ENCODE results near the gene STOML1. TPM values are rescaled to one million over a fixed set of nuclear protein-coding genes. Genes with fewer than 3 reads are reported as not detected.
A peak's percentile ranks its signal among the peaks of the same experiment; 100 is the strongest.
"Not testable (repeated sequence)": the region's sequence is repeated elsewhere in the genome, so short reads cannot be mapped to it uniquely, and the experiment has no call there.

The STOML1 gene
- total RNA-seq, 1 experiment from 2014 or later: 20.4 TPM

DNA sequence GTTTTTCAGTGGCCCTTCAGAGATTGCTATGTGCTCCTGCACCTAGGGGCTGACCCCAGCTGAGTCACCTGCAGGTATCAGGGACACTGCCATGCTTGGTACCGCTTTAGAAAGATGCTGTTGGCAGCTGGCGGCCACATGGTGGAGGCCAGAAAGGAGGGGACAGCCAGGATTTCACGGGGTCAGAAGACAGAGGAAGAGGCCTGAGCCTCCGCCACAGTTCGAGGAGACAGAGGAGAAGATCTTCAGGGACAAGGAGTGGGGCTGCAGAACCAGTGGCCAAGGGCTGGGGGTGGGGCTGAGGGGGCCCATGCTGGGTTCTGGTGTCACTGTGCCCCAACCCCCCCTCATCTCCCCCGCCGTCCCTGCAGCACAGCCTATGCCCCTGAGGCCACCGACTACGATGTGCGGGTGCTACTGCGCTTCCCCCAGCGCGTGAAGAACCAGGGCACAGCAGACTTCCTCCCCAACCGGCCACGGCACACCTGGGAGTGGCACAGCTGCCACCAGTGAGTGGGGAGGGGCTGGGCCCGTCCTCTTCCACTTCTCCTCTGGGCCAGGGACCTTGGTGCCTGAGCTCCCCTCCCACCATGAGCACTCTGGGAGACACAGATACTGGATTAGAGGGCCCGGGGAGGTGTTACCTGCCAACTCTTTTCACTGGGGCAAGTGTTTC, 45.9 kb downstream of the STOML1 start:
- DNase-seq (ENCODE audit: low read depth): no peak

DNA sequence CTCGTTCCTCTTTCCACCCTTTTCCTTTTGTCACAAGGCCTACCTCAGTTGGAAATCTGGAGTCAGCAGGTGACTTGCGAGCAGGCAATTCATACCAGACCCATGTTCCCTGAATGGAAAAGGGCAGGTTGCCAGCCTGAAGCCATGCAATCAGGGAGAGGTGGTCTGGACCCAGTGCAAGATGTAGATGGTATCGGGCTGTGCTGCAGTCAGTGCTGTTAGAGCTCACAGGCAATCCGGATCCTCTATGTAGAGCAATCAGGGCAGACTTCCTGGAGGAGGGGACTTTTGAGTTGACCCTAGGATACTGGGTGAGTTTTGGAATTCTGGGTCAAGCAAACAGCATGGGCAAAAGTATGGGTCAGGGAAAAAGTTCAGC, 47.0 kb downstream of the STOML1 start:
- DNase-seq (ENCODE audit: low read depth): no peak

DNA sequence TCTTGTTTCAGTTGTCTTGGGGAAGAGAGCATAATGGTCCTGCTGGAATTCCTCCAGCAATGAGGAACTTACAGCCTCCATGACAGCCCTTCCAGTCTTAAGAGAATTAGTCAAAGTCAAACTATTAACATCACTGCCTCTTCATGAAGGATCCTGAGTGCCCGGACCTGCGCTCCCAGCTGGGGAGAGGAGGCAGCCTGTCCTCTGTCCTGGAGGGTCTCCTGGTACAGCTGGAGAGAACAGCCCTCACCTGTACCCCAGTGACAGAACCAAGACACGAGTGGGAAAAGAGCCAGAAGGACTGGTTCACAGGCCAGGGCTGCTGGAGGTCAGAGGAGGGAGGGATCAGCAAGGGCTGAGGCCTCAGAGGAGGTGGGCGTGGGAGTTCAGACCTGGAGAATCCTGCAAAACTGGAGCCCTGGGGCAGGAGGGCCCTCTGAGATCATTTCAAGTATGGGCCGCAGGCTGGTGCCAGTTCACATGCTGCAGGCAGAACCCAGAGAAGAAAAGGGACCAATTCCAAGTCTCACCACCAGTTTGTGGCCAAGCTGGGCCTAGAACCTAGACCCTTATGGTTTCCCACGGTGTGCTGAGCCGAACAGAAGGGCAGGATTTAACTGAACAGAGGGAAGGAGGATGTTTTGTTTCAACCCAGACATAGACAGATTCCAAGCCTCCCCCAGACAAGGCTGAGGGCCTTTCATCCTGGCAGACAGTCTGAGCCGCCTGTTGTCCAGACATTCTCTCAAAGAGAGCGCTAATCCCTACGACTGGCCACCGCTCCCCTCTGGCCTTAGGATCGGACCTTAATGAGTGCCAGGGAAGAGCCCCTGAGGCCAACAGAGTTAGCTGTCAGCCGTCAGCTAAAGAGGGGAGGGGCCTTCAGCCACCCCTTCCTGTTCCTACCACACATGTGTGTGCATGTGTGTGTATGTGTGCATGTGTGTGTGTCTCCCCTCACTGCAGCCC, 47.6 kb downstream of the STOML1 start:
- DNase-seq (ENCODE audit: low read depth): no peak

DNA sequence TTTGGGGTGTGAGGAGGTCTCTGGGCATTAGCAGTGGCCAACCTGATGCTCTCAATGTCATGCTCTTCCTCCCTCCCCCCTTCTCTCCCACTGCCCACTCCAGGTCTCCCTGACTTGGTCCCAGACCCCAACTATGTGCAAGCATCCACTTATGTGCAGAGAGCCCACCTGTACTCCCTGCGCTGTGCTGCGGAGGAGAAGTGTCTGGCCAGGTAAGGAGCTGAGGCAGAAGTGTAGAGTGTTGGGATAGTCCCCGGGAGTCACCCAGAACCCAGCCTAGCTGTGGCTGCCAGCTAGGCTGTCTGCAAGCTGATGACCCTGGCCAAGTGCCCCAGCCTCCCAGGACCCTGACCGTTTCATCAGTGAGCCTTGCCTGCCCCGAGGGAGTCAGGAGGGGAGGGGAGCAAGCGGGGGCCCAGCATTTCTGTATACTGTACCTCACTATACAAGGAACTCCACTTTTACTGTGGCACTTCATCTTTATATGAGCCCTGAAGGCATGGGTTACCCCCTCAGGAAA, 49.3 kb downstream of the STOML1 start:
- DNase-seq (ENCODE audit: low read depth): no peak

DNA sequence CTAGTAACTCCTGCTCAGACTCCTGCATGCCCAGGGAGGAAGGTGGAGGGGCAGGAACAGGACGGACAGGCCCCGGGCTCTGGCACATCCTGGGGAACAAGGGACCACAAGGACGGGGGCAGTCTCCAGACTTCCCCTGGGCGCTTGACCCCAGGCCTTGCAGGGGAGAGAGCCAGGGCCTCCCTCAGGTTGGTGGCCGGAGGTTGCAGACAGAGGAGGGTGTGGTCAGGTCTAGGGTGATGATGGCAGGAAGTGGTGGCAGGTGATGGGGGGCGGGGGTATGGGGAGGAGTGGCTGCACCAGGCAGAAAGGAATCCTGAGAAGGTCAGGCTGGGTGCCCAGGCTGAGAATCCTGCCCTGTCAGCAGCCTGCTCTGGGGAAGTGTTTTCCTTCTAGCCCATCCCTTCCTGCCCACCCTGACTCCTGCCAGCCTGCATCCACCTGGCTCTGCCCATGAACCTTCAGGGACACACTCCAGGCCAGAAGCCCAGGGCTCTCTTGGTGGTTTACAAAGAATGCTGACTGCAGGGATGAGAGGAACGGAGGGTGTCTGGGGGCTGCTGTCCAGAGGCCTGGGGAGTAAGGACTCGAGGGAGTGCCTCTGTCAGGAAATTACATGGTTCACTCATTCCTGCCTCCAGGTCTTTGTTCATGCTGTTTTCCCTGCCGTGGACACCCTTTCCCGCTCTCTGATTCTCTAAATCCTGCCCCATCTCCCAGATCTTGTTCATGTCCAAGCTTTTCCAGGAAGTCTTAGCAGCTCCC, 50.0 kb downstream of the STOML1 start:
- no peak for DNase-seq (ENCODE audit: low read depth)

DNA sequence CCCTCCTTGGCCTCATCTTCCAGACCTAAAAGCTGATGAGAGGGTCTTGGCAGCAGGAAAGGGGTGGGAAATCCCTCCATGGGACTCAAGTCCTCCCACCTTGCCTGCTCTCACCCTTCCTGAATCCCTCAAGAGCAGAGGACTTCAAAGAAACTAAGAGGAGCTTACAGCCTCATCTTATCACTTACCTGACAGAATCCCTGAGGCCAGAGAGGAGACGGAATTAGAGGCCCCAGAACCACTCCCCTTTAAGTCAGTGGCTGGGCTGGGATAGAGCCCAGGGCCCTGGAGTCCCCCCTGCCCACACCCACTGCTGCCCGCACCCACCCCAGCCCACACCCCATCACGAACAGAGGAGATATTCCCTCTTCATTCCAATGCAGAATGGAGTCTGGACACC, 50.6 kb downstream of the STOML1 start:
- DNase-seq (ENCODE audit: low read depth): no peak

DNA sequence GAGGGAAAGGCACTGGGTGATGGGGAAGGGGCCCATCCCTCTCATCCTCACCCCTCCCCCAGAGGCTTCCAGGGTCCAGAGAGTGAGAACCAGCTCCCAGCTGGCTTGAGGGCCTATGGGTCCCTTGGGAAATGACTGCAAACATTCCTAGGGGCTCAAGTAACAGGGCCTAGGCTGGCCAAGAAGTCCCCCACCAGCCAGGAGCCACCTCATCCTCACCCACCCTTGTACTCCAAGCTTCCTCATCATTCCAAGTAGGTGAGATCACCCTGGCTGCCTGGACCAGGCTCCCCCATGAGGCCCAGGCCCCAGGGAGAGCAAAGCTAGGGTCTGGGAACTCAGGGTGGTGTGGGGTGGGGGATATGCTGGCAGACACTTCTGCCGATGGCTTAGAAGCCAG, 51.1 kb downstream of the STOML1 start:
- peak; percentile 56 for DNase-seq (ENCODE audit: low read depth)

DNA sequence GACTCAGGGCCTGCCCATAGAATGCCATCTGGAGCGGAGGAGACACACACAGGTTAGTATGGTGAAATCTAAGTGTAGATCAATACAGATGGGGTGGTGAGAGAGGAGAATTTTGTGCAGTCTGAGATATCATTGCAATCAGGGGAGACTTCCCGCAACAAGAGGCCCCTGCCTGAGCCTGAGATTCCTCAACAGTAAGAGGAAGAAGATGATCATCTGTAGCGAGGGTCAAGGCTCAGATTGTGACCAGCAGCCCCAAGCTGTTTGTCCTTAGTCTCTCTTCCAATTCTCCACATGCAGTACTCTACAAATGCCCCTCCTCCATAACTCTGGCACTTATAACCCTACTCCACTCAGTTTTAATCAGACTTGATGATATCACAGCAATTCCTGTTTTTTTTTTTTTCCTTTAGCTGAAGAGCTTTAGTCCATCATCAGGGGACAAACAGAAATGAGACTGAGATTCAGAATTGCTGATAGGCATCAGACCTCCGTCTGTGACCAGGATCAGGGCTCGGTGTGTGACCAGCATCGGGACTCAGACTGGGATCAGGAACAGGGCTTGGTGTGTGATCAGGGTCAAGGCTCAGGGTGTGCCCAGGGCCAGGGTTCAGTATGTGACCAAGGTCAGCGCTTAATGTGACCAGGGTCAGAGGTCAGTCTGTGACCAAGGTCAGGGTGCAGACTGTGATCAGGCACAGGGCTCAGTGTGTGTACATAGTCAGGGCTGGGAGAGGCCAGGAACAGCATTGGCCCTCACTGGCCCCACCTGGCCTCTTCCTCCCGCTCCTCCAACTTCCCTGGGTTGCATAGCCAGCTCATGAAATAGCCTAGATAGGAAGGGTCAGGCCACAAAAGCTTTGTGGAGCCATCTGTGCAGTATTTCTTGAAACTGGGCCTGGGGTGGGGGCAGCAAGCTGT, 51.8 kb downstream of the STOML1 start:
- DNase-seq (ENCODE audit: low read depth): no peak

DNA sequence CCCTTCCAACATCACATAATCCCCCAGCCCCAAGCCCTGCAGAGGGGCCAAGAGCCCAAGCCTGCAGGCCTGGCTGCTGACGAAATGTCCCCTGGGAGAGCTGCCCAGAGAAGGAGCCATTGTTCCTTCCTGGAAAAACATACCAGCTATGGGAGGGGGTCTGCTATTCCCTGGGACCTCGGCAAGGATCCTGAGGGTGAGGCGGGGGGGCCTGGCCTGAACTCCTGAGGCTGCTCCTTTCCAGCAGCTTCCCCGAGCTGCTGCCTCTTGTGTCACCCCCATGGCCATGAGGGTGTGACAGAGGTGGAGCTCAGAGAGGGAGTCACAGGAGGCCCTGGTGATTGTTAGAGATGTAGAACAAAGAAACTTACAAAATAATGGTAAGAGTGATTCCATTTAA, 53.0 kb downstream of the STOML1 start:
- no peak for DNase-seq (ENCODE audit: low read depth)

DNA sequence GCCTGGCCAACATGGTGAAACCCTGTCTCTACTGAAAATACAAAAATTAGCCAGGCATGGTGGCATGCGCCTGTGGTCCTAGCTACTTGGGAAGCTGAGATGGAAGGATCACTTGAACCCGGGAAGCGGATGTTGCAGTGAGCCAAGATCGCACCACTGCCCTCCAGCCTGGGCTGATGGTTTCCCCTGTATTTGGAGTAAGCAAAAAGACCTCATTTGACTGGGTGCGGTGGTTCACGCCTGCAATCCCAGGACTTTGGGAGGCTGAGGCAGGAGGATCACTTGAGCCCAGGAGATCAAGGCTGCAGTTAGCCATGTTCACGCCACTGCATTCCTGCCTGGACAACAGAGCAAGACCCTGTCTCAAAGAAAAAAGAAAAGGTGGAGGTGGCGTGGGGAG, 53.6 kb downstream of the STOML1 start:
- not testable (repeated sequence) for DNase-seq (ENCODE audit: low read depth)

DNA sequence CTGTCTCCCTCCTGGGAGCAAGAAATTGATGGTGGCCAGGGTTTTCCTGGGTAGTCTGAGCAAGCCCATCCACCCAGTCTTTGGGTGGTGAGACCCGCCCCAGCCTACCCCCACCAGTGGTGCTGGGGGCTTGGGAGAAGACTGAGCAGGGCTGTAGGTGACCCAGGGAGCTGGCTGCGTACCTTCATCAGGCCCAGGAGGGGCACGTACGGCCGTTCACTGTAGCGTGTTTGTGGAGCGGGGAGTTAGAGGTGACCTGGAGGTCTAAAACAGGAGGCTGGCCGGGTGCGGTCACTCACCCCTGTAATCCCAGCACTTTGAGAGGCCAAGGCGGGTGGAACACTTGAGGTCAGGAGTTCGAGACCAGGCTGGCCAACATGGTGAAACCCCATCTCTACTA, 54.4 kb downstream of the STOML1 start:
- no peak for DNase-seq (ENCODE audit: low read depth)

DNA sequence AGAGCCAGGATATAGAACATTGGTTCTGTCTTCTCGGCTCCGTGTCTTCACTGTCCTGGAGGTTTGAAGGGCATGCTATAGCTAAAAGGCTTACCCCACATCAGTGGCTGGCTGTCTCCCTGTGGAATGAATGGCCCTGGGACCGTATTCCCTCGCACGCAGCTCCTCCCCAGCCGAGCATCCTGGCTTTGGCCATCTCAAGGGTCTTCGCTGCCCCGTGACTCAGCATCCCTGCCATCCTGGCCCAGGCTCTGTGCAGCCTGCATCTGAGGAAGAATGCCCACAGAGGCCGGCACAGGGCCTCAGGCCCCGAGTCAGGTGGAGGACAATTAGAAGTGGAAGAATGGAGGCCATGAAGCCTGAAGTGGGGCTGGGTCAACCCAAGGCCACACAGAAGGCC, 54.8 kb downstream of the STOML1 start:
- no peak for DNase-seq (ENCODE audit: low read depth)

DNA sequence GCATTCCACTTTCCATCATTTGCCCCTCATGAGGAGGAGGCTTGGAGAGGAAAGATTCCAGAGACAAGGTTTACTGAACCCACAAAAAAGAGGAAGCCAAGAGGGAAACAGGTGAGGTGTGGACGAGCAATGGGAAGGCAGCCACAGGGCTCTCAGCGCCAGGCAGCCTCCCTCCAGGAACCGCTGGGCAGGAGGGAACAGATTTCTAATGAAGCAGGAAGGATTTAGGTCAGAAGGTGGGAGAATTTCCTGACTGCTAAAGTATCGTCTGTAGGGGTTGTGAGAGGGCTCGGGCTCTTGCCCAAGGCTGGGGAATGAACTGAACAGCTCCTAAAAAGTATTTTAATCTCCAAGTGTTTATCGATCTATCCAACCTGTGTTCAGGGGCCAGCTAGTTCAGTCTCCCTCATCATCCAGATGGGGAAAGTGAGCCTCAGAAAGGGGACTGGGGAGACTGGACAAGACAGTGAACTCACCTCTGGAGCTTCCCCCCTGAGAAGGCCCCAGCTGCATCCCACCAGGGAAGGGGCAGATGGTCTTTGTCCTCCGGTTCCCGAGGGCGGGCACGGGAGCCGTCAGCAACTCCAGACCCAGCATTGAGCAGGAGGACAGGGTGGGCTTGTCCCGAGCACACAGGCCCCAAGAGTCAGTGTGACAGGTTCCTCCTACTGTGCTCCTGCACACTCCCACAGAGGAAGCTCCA, 55.4 kb downstream of the STOML1 start:
- DNase-seq (ENCODE audit: low read depth): no peak

DNA sequence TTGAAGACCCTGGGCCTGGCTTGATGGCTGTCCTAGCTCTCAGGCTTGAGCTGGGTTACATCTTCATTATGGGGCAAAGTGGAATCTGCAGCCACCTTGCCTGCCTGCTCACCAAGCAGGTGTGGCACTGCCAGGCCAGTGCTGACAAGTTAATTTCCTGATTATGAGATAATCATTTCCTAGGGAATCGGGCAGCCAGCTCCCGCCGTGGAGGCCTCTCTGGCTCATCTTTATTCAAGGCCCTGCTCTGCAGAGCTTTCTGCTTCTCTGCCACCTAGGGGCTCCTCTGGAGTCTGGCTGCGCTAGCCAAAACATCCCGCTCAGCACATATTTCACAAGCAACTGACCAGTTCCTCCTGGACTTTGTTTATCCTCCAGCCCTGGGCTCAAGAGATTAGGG, 55.9 kb downstream of the STOML1 start:
- DNase-seq (ENCODE audit: low read depth): no peak

DNA sequence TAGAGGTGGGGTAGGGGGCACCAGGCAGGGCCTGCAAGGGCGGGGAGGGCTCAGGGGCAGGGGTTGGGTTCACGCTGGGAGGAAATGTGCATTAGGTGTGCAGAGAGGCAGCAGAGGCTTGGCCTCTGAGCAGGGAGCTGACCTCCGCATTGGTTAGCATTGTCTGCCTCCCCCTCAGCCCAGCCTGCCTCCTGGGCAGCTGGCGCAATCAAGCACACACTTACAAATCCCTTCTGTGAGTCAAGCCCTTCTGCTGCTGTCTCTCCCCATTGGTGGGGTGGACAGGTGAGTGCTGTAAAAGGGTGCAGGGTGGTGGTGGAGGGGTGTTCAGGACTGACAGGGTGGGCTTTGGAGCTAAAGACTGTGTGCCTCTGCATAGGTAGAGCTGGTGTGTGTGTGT, 56.5 kb downstream of the STOML1 start:
- no peak for DNase-seq (ENCODE audit: low read depth)

DNA sequence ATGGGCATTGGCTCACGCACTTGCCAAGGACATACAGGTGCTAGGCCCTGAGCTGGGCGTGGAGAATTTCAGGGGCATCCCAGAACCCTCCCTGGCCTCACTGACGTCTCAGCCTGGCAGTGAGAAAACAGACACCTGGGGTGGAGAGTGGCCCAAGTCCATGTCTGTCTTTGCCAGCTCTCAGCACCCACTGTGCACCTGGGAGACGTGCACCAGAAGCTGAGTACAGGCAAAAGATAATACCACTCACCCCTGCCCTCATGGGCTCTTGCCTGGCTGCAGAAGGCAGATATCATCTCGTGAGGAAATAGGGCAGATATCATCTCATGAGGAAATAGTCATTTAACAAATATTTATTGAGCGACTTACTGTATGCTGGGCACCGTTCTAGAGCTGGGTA, 57.8 kb downstream of the STOML1 start:
- DNase-seq (ENCODE audit: low read depth): no peak

DNA sequence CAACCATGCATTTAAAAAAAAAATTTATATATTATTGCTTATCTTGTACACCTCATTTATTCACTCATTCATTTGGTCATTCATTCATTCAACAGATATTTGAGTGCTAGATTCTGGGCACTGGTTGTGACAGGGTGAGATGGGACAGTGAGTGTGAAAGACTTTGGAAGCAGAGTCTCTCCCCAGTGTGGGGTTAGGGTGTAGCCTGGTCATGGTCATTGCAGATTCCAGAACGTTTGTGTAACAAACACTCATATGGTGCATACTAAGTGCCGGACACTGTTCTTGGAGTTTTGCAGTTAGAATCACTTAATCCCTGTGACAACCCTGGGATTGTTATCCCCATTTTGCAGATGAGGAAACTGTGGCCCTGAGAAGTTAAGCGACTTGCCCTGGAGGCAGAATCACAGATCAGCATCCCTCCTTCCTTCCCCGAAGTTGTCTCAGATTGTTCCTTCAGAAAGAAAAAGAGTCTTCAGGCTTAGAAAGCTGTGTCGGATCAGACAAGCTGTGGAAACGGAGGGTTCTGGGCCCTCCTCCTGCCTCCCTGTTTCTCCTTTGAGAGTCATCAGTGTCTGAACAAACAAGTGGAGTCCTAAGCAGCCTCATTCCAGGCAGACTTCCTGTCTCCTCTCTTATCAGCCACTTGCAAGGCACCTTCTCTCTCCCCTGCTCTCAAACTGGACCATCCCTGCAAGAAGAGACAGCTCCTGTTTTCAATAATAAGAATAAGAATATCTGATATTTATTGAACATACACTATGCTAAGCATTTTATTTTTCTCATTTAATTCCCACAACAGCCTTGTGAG, 59.5 kb downstream of the STOML1 start:
- DNase-seq (ENCODE audit: low read depth): no peak

DNA sequence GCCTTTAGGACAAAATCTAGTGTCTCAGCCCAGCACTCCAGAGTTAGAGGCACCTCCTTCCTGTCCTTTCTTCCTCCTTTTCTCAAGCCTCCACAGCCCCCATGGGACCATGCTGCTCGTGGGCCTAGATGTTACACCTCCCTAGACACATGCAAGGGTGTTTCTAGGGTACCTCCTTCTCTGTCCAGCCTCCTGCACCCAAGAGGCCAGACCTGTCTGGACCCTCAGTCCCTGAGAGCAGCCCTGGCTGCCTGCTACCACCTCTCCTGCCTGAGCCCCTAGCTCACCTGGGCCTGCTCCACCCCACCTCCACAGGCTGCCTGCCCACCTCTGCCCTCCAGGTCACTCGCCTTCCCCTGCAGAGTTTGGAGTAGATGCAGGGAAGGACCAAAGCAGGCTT, 60.7 kb downstream of the STOML1 start:
- DNase-seq (ENCODE audit: low read depth): no peak

DNA sequence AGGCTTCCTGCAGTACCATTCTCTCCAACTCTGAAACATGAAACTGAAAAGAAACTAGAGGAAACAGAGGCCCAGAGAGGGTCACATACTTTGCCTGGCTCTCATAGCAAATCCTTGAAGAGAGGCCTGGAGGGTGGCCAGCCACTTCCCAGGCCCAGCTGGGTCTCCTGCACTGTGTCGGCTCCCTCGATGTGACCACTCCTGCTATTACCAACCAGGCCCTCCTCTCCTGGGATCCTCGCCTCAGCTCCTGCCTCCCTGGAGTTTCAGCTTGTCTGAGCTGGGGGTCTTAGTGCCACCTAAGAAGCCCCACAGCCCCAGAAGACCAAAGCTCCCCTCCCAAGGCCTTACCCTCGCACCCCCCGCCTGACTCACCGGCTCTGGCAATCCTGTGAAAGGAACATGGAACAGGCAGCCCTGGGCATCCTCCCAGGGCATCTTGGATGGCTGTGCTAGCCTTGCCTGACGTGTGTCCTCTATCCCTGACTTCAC, 61.3 kb downstream of the STOML1 start:
- DNase-seq (ENCODE audit: low read depth): peak; percentile 80

All from RPMI7951 (cell line).